IMR-90 (cell line): Measurements from ENCODE around the gene ZNF512. TPM values are rescaled to one million over a fixed set of nuclear protein-coding genes. Genes with fewer than 3 reads are reported as not detected.

Source experiments
- ATAC-seq: fragments of 200-7000 bp; cut with Tn5 transposase; 2 replicates; pipeline ENCODE4 v1.9.1; 2020; ENCODE audit warnings: low read depth, mild to moderate bottlenecking, moderate library complexity
- BruUV-seq: library from RNA; stranded (reverse); fragments of 400-500 nt; replicated peaks from 2 replicates; lab custom pipeline; 2021; lab: Mats Ljungman, UMichigan
- CTCF ChIA-PET: fragments of 300-600 bp; formaldehyde crosslinking; extraction: SDS; loops from one replicate; lab custom pipeline; 2021; ENCODE audit warnings: antibody characterized with exemption; lab: Yijun Ruan, JAX
- POLR2A ChIA-PET: fragments of 300-600 bp; sonication (Branson Sonifier 250); formaldehyde crosslinking; loops from one replicate; lab custom pipeline; 2022; ENCODE audit warnings: antibody characterized with exemption; ENCODE audit not compliant: unreplicated experiment; lab: Charles Lee
- DNase-seq: peaks from one replicate; pipeline ENCODE4 v3.0.0; 2013
- H2AFZ ChIP-seq: replicated peaks from 2 replicates; pipeline ENCODE3; 2013; ENCODE audit warnings: low read length, mild to moderate bottlenecking; ENCODE audit not compliant: poor library complexity
- H2AK5ac ChIP-seq: 2 replicates; pipeline ENCODE4 v1.6.1; 2013; ENCODE audit warnings: low read depth, low read length, inconsistent platforms
- H2AK9ac ChIP-seq: replicated peaks from 2 replicates; pipeline ENCODE3; 2013; ENCODE audit warnings: mild to moderate bottlenecking, low read depth, low read length, moderate library complexity; ENCODE audit not compliant: poor library complexity
- H2BK120ac ChIP-seq: 2 replicates; pipeline ENCODE4 v1.6.1; 2013; ENCODE audit warnings: low read depth, low read length, inconsistent platforms
- H2BK15ac ChIP-seq: 3 replicates; pipeline ENCODE4 v1.6.1; 2013; ENCODE audit warnings: low read depth, low read length, inconsistent platforms
- H2BK20ac ChIP-seq: 2 replicates; pipeline ENCODE4 v1.6.1; 2013; ENCODE audit warnings: low read depth, mild to moderate bottlenecking, inconsistent platforms, low read length, moderate library complexity
- H2BK5ac ChIP-seq: 2 replicates; pipeline ENCODE4 v1.6.1; 2013; ENCODE audit warnings: mild to moderate bottlenecking, low read depth, low read length, inconsistent platforms; ENCODE audit not compliant: poor library complexity, severe bottlenecking
- H3K14ac ChIP-seq: replicated peaks from 2 replicates; pipeline ENCODE4 v1.6.1; 2013; ENCODE audit warnings: low read depth, low read length, inconsistent platforms
- H3K18ac ChIP-seq: 2 replicates; pipeline ENCODE4 v1.6.1; 2013; ENCODE audit warnings: low read depth, low read length, control low read depth
- H3K23ac ChIP-seq: 2 replicates; pipeline ENCODE4 v1.6.1; 2013; ENCODE audit warnings: low read depth, low read length, inconsistent platforms
- H3K27ac ChIP-seq: 2 replicates; pipeline ENCODE4 v1.5.1; 2013; ENCODE audit warnings: mild to moderate bottlenecking, control low read depth, low read length; ENCODE audit not compliant: insufficient read depth
- H3K27me3 ChIP-seq: 2 replicates; pipeline ENCODE4 v1.6.1; 2013; ENCODE audit warnings: low read length; ENCODE audit not compliant: control insufficient read depth, insufficient read depth
- H3K36me3 ChIP-seq: 2 replicates; pipeline ENCODE4 v1.6.1; 2013; ENCODE audit warnings: low read length, mixed read lengths; ENCODE audit not compliant: control insufficient read depth, insufficient read depth
- H3K4ac ChIP-seq: 2 replicates; pipeline ENCODE4 v1.6.1; 2013; ENCODE audit warnings: low read depth, low read length, inconsistent platforms
- H3K4me1 ChIP-seq: 2 replicates; pipeline ENCODE4 v1.6.1; 2013; ENCODE audit warnings: low read length, mixed read lengths; ENCODE audit not compliant: control insufficient read depth, insufficient read depth
- H3K4me2 ChIP-seq: 2 replicates; pipeline ENCODE4 v1.6.1; 2013; ENCODE audit warnings: low read depth, mild to moderate bottlenecking, control low read depth, low read length, moderate library complexity
- H3K4me3 ChIP-seq: 2 replicates; pipeline ENCODE4 v1.5.1; 2013; ENCODE audit warnings: low read depth, mild to moderate bottlenecking, control low read depth, low read length, moderate library complexity; ENCODE audit not compliant: insufficient read depth
- H3K56ac ChIP-seq: 2 replicates; pipeline ENCODE4 v1.6.1; 2013; ENCODE audit warnings: low read length, inconsistent platforms; ENCODE audit not compliant: insufficient read depth; ENCODE audit errors: extremely low read depth
- H3K79me1 ChIP-seq, 2 experiments: 2 replicates each; pipeline ENCODE4 v1.6.1; 2013; ENCODE audit warnings: low read length in 2 of 2, inconsistent platforms in 1 of 2, low read depth in 1 of 2
- H3K9ac ChIP-seq: 2 replicates; pipeline ENCODE4 v1.6.1; 2013; ENCODE audit warnings: low read depth, low read length, control low read depth
- H3K9me1 ChIP-seq: 2 replicates; pipeline ENCODE4 v1.6.1; 2013; ENCODE audit warnings: low read length, inconsistent platforms; ENCODE audit not compliant: insufficient read depth
- H3K9me3 ChIP-seq: 2 replicates; pipeline ENCODE4 v1.6.1; 2013; ENCODE audit warnings: low read length; ENCODE audit not compliant: control insufficient read depth, insufficient read depth
- H4K20me1 ChIP-seq: 2 replicates; pipeline ENCODE4 v1.6.1; 2013; ENCODE audit warnings: low read length, inconsistent platforms; ENCODE audit not compliant: insufficient read depth
- H4K5ac ChIP-seq: 2 replicates; pipeline ENCODE4 v1.6.1; 2013; ENCODE audit warnings: mild to moderate bottlenecking, low read depth, low read length, control low read depth
- H4K8ac ChIP-seq, 2 experiments: 2 replicates each; pipeline ENCODE4 v1.6.1; 2013; ENCODE audit warnings: low read depth in 2 of 2, low read length in 2 of 2, control low read depth in 1 of 2, inconsistent platforms in 1 of 2
- H4K91ac ChIP-seq: 2 replicates; pipeline ENCODE4 v1.6.1; 2013; ENCODE audit warnings: low read depth, low read length, inconsistent platforms; ENCODE audit not compliant: insufficient read depth
- MAFK ChIP-seq: IDR thresholded peaks from 2 replicates; pipeline ENCODE4 v1.6.1; 2012; ENCODE audit warnings: low read depth, low read length, improper control_type of control experiment
- WGBS, 2 experiments: methylation state at CpG; one replicate each; pipeline versions ENCODE4 v1.1.5 to v1.1.7; 2013; ENCODE audit warnings: missing lambda C conversion rate in 2 of 2; ENCODE audit not compliant: insufficient read length in 1 of 2; ENCODE audit errors: extremely low coverage in 2 of 2; 5-methylcytosine and 5-hydroxymethylcytosine counted together
- dilution Hi-C: fragments of 300-500 bp; cut with HindIII; formaldehyde crosslinking; loops from one replicate; pipeline ENCODE4 v1.14.3; 2018; ENCODE audit warnings: low sequenced_read_pairs; ENCODE audit not compliant: unreplicated experiment
- in situ Hi-C: fragments of 300-500 bp; cut with MboI; formaldehyde crosslinking; loops from 3 replicates; pipeline ENCODE4 v1.14.3; 2019; ENCODE audit warnings: low sequenced_read_pairs, inconsistent platforms, mixed read lengths
- intact Hi-C: fragments of 100-400 bp; cut with micrococcal nuclease; formaldehyde crosslinking; loops from 2 replicates; pipeline ENCODE4 v1.10.0; 2022
- polyA plus RNA-seq, 3 experiments: library from polyadenylated mRNA; depleted of rRNA; stranded (reverse); fragments of >200 nt; gene quantifications; 2 replicates each; pipeline ENCODE4 v1.2.3, GENCODE V29; 2012; ENCODE audit warnings: low replicate concordance in 1 of 3
- total RNA-seq: library from RNA; depleted of rRNA; stranded (reverse); fragments of >200 nt; gene quantifications from 2 replicates; pipeline ENCODE4 v1.2.3, GENCODE V29; 2012

The ZNF512 gene
- total and polyA plus RNA-seq, 2 of the 4 experiments (the other 2 are of a cell fraction), result 25.8 to 56.5 TPM

GRCh38 chr2:27571197-27571596 is 11.6 kb upstream of the ZNF512 start:
- ChIA-PET POLR2A (no interaction called here), CTCF (no interaction called here)
- Histone ChIP-seq H3K18ac (no peak overlapping the region), H3K56ac (no peak overlapping the region), H3K14ac (no peak overlapping the region), H4K5ac (no peak overlapping the region), H3K4me3 (no peak overlapping the region), H4K91ac (no peak overlapping the region), H3K4ac (no peak overlapping the region), H3K79me1 (peaks cover 0 to 4% of the 10 kb centered on the region in 2 experiments; a peak in 1 of 4 replicates), H2BK120ac (no peak overlapping the region), H2BK15ac (no peak overlapping the region), H4K8ac (no peak overlapping the region), H3K27me3 (no peaks in the 10 kb centered on the region), H3K9me1 (0 out of 2 replicates have a peak, but pooled peaks cover 3% of the 10 kb centered on the region), H3K4me1 (peaks cover 2% of the 10 kb centered on the region; the same call in 1 of the 2 replicates), H2AFZ (no peak overlapping the region), H3K27ac (no peak overlapping the region), H4K20me1 (no peaks in the 10 kb centered on the region), H3K36me3 (no peaks in the 10 kb centered on the region), H2BK20ac (no peak overlapping the region), H3K9me3 (no peaks in the 10 kb centered on the region; the same call in 1 of the 2 replicates), H3K9ac (no peak overlapping the region), H3K23ac (no peak overlapping the region), H2AK5ac (no peak overlapping the region), H2BK5ac (no peak overlapping the region), H3K4me2 (no peak overlapping the region), H2AK9ac (no peak overlapping the region)
- no peak for ATAC-seq
- in situ Hi-C loops, result no loop called here
- intact Hi-C loops, result no loop called here
- no peak for TF ChIP-seq MAFK
- WGBS, 2 experiments, result no CpG with 5 or more reads among the region's 3 CpGs
- dilution Hi-C loops, result no loop called here
- DNase-seq, result no peak
- no TSS peak for BruUV-seq
